DOHH2 (cell line): ENCODE data around the gene INHBC.

Experiments
- CTCF ChIP-seq: fragments of 200-600 bp; sonication (generic); IDR thresholded peaks from one replicate; pipeline ENCODE4 v1.5.1; 2014; ENCODE audit warnings: antibody characterized with exemption, mild to moderate bottlenecking, low read depth, low read length; ENCODE audit not compliant: poor library complexity, severe bottlenecking
- EZH2phosphoT487 ChIP-seq: fragments of 200-600 bp; sonication (generic); IDR thresholded peaks from 2 replicates; pipeline ENCODE4 v1.6.1; 2017; ENCODE audit warnings: borderline replicate concordance, mild to moderate bottlenecking, antibody characterized with exemption, low read length, moderate library complexity, mixed read lengths

- TF ChIP-seq CTCF (no peak), EZH2phosphoT487 (no peak)
Observed at GRCh38 chr12:57461276-57461916, 26.8 kb downstream of the INHBC start.
